Right atrium auricular region (tissue), 2 donors: ENCODE measurements around the gene PROSER1. TPM values are rescaled to one million over a fixed set of nuclear protein-coding genes. Genes with fewer than 3 reads are reported as not detected.
"Not testable (repeated sequence)": the region's sequence is repeated elsewhere in the genome, so short reads cannot be mapped to it uniquely, and the experiment has no call there.

ENCODE experiments used
- DNase-seq: peaks from one replicate; pipeline ENCODE4 v3.0.0-alpha.2; 2019; ENCODE audit warnings: low spot score
- H3K27ac ChIP-seq, 2 donors: fragments of 200-600 bp; sonication (generic); 1 replicate in 1 of 2; 2 replicates in 1 of 2; pipeline ENCODE4 v1.5.1; 2016 to 2019
- H3K27me3 ChIP-seq, 2 donors: fragments of 200-600 bp; sonication (generic); one replicate each; pipeline versions ENCODE4 v1.5.1 to v1.6.0; 2017 to 2019
- H3K36me3 ChIP-seq: fragments of 200-600 bp; sonication (generic); one replicate; pipeline ENCODE4 v1.5.1; 2016
- H3K4me1 ChIP-seq, 2 donors: fragments of 200-600 bp; sonication (generic); one replicate each; pipeline versions ENCODE4 v1.5.1 to v1.6.0; 2017 to 2019
- H3K4me3 ChIP-seq, 2 donors: fragments of 200-600 bp; sonication (generic); 1 replicate in 1 of 2; 2 replicates in 1 of 2; pipeline ENCODE4 v1.5.1; 2017 to 2019; ENCODE audit warnings: mild to moderate bottlenecking in 1 of 2, moderate library complexity in 1 of 2
- H3K9me3 ChIP-seq, 2 donors: fragments of 200-600 bp; sonication (generic); one replicate each; pipeline ENCODE4 v1.5.1; 2019
- CTCF ChIP-seq, 2 donors: fragments of 200-600 bp; sonication (generic); IDR thresholded peaks; one replicate each; pipeline ENCODE4 v1.5.1; 2019; ENCODE audit warnings: antibody characterized with exemption in 2 of 2
- total RNA-seq, 2 donors: library from RNA; depleted of rRNA; stranded (reverse); fragments of >200 nt; gene quantifications; one replicate each; pipeline ENCODE4 v1.1.0, GENCODE V29; 2016

PROSER1 gene
- total RNA-seq, 2 donors from 2014 or later = 7.8 to 8.9 TPM

GRCh38 chr13:39016087-39016486 is 21.8 kb downstream of the PROSER1 start:
- no peak for DNase-seq
- peaks cover 55% of the 10 kb centered on the region for H3K36me3 ChIP-seq
- no peaks in the 10 kb centered on the region for H3K9me3 ChIP-seq
- no peak overlapping the region for H3K27ac ChIP-seq
- H3K4me3 ChIP-seq = no peak overlapping the region
- TF ChIP-seq CTCF (IDR thresholded peaks at IDR 0.05) = no peak
- H3K27me3 ChIP-seq = no peaks in the 10 kb centered on the region
- no peaks in the 10 kb centered on the region for H3K4me1 ChIP-seq

GRCh38 chr13:39013462-39013861 is 24.4 kb downstream of the PROSER1 start:
- Histone ChIP-seq H3K4me3 (no peak overlapping the region), H3K27me3 (no peaks in the 10 kb centered on the region), H3K27ac (no peak overlapping the region), H3K9me3 (no peaks in the 10 kb centered on the region), H3K4me1 (no peaks in the 10 kb centered on the region), H3K36me3 (peaks cover 68% of the 10 kb centered on the region)
- TF ChIP-seq CTCF (IDR thresholded peaks at IDR 0.05) = no peak
- no peak for DNase-seq

GRCh38 chr13:39012608-39013007 is 25.3 kb downstream of the PROSER1 start:
- no peak for TF ChIP-seq CTCF (IDR thresholded peaks at IDR 0.05)
- Histone ChIP-seq H3K27ac (no peak overlapping the region), H3K9me3 (no peaks in the 10 kb centered on the region), H3K4me3 (no peak overlapping the region), H3K4me1 (no peaks in the 10 kb centered on the region), H3K27me3 (no peaks in the 10 kb centered on the region), H3K36me3 (peaks cover 70% of the 10 kb centered on the region)
- no peak for DNase-seq

- H3K4me1 ChIP-seq, H3K4me3 ChIP-seq, H3K27me3 ChIP-seq, DNase-seq, H3K27ac ChIP-seq, H3K9me3 ChIP-seq: not testable (repeated sequence)
- peaks cover 28% of the 10 kb centered on the region for H3K36me3 ChIP-seq
These were observed 31.3 kb downstream of the PROSER1 start for GRCh38 chr13:39006371-39007111.

GRCh38 chr13:38998739-38999138 is 39.1 kb downstream of the PROSER1 start:
- Histone ChIP-seq H3K4me3 (no peak overlapping the region), H3K4me1 (no peaks in the 10 kb centered on the region), H3K9me3 (no peaks in the 10 kb centered on the region), H3K36me3 (no peaks in the 10 kb centered on the region), H3K27ac (no peak overlapping the region), H3K27me3 (no peaks in the 10 kb centered on the region)
- no peak for TF ChIP-seq CTCF (IDR thresholded peaks at IDR 0.05)
- DNase-seq = no peak

GRCh38 chr13:38993381-38993780 is 44.5 kb downstream of the PROSER1 start:
- no peaks in the 10 kb centered on the region for H3K27me3 ChIP-seq
- no peak for DNase-seq
- H3K36me3 ChIP-seq = no peaks in the 10 kb centered on the region
- H3K9me3 ChIP-seq = no peaks in the 10 kb centered on the region
- no peak overlapping the region for H3K4me3 ChIP-seq
- TF ChIP-seq CTCF (IDR thresholded peaks at IDR 0.05) = no peak
- H3K27ac ChIP-seq = no peak overlapping the region
- no peaks in the 10 kb centered on the region for H3K4me1 ChIP-seq
